Small intestine (tissue), 7 donors: Measurements from ENCODE around the gene DUSP10. TPM values are rescaled to one million over a fixed set of nuclear protein-coding genes. Genes with fewer than 3 reads are reported as not detected.

Experiments
- DNase-seq, 2 donors: peaks; one replicate each; pipeline versions ENCODE4 v3.0.0 to v3.0.0-alpha.2; 2013
- FAIRE-seq: peaks from 2 replicates; lab custom pipeline; 2012; peaks lifted over from hg19 to GRCh38; lab: Jason Lieb, UNC
- H3K27ac ChIP-seq, 3 donors: one replicate each; pipeline ENCODE4 v1.5.1; 2013; ENCODE audit warnings: low read length in 2 of 3, mild to moderate bottlenecking in 2 of 3, control low read depth in 1 of 3, inconsistent platforms in 1 of 3, low read depth in 1 of 3, moderate library complexity in 1 of 3
- H3K27me3 ChIP-seq, 3 donors: one replicate each; pipeline ENCODE4 v1.6.1; 2013; ENCODE audit warnings: low read length in 3 of 3, inconsistent platforms in 1 of 3; ENCODE audit not compliant: control insufficient read depth in 3 of 3, insufficient read depth in 3 of 3
- H3K36me3 ChIP-seq, 3 donors: one replicate each; pipeline ENCODE4 v1.6.1; 2013; ENCODE audit warnings: low read length in 3 of 3, inconsistent platforms in 1 of 3, low read depth in 1 of 3, mild to moderate bottlenecking in 1 of 3, moderate library complexity in 1 of 3; ENCODE audit not compliant: control insufficient read depth in 3 of 3, insufficient read depth in 2 of 3
- H3K4me1 ChIP-seq, 3 donors: one replicate each; pipeline ENCODE4 v1.6.1; 2013; ENCODE audit warnings: low read length in 2 of 3, inconsistent platforms in 1 of 3, low read depth in 1 of 3, mild to moderate bottlenecking in 1 of 3, moderate library complexity in 1 of 3; ENCODE audit not compliant: control insufficient read depth in 3 of 3, insufficient read depth in 2 of 3
- H3K4me3 ChIP-seq, 3 donors: one replicate each; pipeline ENCODE4 v1.5.1; 2013; ENCODE audit warnings: low read length in 3 of 3, control low read depth in 1 of 3, inconsistent platforms in 1 of 3, low read depth in 1 of 3, mild to moderate bottlenecking in 1 of 3, moderate library complexity in 1 of 3
- H3K9me3 ChIP-seq, 2 donors: one replicate each; pipeline ENCODE4 v1.6.1; 2013; ENCODE audit warnings: low read depth in 1 of 2, low read length in 1 of 2; ENCODE audit not compliant: control insufficient read depth in 2 of 2, insufficient read depth in 1 of 2
- WGBS, 3 donors: extraction: QIAGEN DNeasy Blood & Tissue Kit; methylation state at CpG; one replicate each; pipeline ENCODE4 v1.1.7; 2013; 5-methylcytosine and 5-hydroxymethylcytosine counted together
- polyA plus RNA-seq, 4 donors: library from polyadenylated mRNA; stranded (reverse) in 3 of 4; unstranded in 1 of 4; fragments of 200-250 nt in 3 of 4; fragments of 120-200 nt in 1 of 4; gene quantifications; one replicate each; pipeline versions ENCODE4 v1.2.1 to v1.2.3, GENCODE V29; 2013
- donor health status: healthy with polysubstance abuse.
- donor health status: control.
- donor health status: control.
- donor health status: Bipolar disorder and iron deficiency.
- donor health status: healthy.

Gene DUSP10
- polyA plus RNA-seq, 4 donors = 1.1 to 4.4 (median 2.1) TPM

DNA sequence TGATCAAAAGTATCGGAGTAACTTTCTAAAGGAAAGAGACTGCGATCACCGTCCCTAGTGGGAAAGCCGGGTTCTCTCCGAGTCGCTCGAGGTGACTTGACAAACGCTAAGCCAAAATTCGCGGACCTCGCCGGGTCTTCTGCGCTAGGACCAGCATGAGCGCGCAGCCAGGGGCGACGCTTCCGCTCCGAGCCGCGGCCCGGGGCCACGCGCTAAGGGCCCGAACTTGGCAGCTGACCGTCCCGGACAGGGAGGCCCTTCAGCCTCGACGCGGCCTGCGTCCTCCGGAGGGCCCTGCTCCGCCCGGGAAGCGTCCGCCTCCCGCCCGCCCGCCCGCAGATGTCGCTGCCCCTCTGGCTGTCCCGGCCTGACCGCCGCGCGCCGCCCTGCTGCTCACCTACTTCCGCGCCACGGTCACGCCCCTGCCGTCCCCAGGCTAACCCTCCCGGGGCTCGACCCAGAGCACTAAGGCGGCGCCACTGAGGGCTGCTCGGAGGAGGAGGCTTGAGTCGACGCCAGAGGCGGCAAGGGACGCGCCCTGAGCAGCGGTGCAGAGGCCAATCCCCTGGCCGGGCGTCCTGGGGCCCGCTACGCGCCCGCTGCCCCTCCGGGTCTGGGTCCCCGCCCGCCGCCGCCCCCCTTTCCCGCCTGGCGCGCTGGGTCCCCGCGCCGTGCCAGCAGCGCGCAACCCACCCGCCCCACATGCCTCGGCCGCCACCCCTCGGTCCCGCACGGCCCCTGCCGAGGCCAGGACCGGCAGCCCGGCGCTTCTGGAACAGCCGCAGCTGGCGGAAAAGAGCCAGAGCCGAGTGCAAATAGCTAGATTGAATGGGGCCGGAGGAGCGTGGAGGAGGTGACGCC, 896 bp upstream of the DUSP10 start:
- WGBS, 3 donors = 0% methylated on average over 65 to 98 of the region's 98 CpGs
- Histone ChIP-seq H3K4me1 (peaks cover 3 to 4% (median 4%) of the 10 kb centered on the region in 3 donors), H3K27me3 (peaks cover 0 to 33% (median 0%) of the 10 kb centered on the region in 3 donors), H3K27ac (peak overlapping the region; percentile 86 to 100 (median 90)), H3K4me3 (peak overlapping the region; percentile 60 to 84 (median 66)), H3K9me3 (no peaks in the 10 kb centered on the region), H3K36me3 (peaks cover 0 to 8% (median 0%) of the 10 kb centered on the region in 3 donors)
- FAIRE-seq = no peak
- DNase-seq = peak; percentile 73 to 84

DNA sequence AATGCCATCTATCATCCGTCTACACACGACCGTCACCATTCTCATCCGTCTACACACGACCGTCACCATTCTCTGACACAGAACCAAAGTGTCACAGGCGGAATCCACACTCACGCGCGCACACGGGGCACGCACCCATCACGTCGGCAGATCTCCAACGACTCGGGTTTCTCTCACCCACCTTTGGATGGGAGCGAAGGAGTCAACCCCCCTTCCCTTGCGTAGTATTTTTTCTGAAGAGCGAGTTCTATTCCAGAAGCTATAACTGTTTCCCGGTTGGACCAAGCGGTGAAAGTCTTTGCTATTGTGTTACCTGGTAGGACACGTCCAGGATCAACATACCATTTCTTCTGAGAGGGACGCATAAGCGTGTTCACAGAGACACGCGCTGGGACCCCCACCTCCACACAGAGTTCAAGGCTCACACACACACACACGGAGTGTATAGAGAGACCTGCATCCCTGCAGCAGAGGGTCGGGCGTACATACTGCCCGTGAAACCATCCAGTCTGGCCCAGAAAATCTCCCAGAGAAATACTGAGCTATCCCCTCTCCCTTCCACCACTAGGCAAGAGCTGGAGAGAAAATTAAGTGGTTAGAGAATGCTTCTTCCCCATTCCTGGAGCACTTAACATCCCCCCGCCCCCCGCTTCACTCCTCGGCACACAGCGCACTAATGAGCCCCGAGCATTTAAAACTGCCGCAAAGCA, 741 bp downstream of the DUSP10 start:
- Histone ChIP-seq H3K9me3 (no peaks in the 10 kb centered on the region), H3K4me3 (peak overlapping the region; percentile 51 to 66 (median 60)), H3K27me3 (peaks cover 0 to 29% (median 0%) of the 10 kb centered on the region in 3 donors), H3K27ac (peak overlapping the region; percentile 61 to 94 (median 83)), H3K36me3 (peaks cover 0 to 10% (median 0%) of the 10 kb centered on the region in 3 donors), H3K4me1 (peaks cover 4 to 9% (median 4%) of the 10 kb centered on the region in 3 donors)
- DNase-seq (peak; percentile 25 to 42), FAIRE-seq (no peak)
- WGBS, 3 donors = 0 to 1% (median 0%) methylated on average over 36 of the region's 36 CpGs

DNA sequence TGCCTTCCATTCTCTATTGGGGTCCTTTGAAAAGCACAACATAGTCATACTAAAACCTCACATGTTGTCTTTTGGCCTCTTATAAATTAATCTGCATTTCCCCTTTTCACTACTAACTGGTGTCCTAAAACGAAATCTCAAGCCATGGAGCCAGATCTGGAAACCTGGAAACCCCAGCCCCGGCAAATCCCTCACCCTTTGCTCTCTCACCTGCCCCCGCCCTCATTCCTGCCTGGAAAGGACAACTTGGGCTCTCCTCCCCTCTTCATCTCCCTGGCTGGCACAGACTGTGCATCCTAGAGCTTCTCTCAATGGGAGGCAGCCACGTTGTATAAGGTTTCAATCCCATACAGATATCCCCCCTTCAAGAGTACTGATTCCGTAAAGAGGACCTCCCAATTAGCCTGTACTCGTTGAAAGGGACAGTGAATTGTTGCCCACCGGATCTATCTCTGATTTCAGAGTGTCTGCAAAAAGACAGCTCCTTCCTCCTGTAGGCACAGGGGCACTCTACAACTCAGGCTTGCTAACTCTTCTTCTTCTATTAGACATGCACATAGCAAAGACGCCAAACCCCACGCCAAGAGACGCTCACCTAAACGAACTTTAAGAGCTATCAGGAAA, 1.4 kb downstream of the DUSP10 start:
- peaks cover 4 to 9% (median 4%) of the 10 kb centered on the region in 3 donors for H3K4me1 ChIP-seq

DNA sequence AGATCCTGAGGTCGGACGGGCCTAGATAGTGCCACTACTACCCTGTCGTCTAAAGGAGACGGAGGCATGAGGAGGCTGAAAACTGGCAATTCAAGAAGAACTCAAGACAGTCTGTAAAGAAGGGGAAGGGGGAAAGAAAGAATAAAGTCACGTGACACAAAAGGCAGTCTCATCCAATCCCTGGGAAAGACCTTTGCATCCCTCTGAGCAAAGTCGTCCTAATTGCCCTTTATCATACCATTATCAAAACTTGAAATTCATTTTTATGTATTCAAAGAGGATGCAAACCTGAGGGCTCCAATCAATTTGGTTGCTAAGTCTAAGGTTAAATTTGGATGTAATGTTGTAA, 2.2 kb downstream of the DUSP10 start:
- no peak for DNase-seq
- peaks cover 0 to 28% (median 0%) of the 10 kb centered on the region in 3 donors for H3K27me3 ChIP-seq
- no peak overlapping the region for H3K27ac ChIP-seq
- 81 to 88% (median 84%) methylated on average over 6 of the region's 6 CpGs for WGBS, 3 donors
- peak overlapping the region in 1 of 3 donors; percentile 66 for H3K4me3 ChIP-seq
- peaks cover 4 to 13% (median 4%) of the 10 kb centered on the region in 3 donors for H3K4me1 ChIP-seq
- no peak for FAIRE-seq
- H3K9me3 ChIP-seq = no peaks in the 10 kb centered on the region
- H3K36me3 ChIP-seq = peaks cover 0 to 10% (median 0%) of the 10 kb centered on the region in 3 donors

More for the DNA sequence above, 1.4 kb downstream of the DUSP10 start:
- WGBS, 3 donors = 5 to 15% (median 8%) methylated on average over 11 of the region's 11 CpGs
- Histone ChIP-seq H3K36me3 (peaks cover 0 to 10% (median 0%) of the 10 kb centered on the region in 3 donors), H3K4me3 (peak overlapping the region in 2 of 3 donors; percentile 60 to 66), H3K27ac (peak overlapping the region in 1 of 3 donors; percentile 83), H3K27me3 (peaks cover 0 to 28% (median 0%) of the 10 kb centered on the region in 3 donors), H3K9me3 (no peaks in the 10 kb centered on the region)
- no peak for FAIRE-seq
- DNase-seq = peak in 1 of 2 donors; percentile 24

DNA sequence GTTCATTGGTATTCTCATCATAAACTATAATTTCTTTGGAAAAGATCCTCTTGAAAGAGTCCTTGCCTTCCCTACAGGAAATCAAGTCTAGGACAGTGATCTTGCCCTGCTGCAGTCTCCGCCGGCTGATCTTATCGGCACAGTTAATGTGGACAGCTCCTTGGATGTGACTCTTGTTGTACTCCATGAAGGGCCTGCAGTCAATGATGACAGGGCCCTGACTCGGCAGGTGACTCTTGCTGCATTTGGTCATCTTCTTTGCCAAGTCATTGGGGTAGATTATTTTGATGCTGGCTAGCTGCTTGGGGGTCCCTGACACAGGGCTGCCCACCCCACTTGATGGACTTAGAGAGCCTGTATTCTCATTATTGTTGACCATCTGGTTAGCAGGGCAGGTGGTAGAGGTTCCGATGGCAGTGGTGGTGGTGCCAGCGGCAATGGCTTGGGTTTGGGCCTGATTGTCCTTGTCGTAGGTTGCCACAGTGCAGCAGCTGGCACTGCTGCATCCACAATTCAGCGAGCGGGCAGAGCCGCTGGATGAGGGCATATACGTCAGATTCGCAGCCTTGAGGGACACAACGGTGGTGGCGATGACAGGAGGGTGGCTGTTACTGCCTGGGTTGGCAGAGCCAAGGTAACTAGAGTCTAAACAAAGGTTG, 2.7 kb downstream of the DUSP10 start:
- FAIRE-seq (no peak), DNase-seq (no peak)
- Histone ChIP-seq H3K27me3 (peaks cover 0 to 28% (median 0%) of the 10 kb centered on the region in 3 donors), H3K4me3 (no peak overlapping the region), H3K36me3 (peaks cover 0 to 10% (median 0%) of the 10 kb centered on the region in 3 donors), H3K4me1 (peaks cover 4 to 13% (median 4%) of the 10 kb centered on the region in 3 donors), H3K9me3 (no peaks in the 10 kb centered on the region), H3K27ac (no peak overlapping the region)
- WGBS, 3 donors = 90 to 97% (median 97%) methylated on average over 14 of the region's 14 CpGs

DNA sequence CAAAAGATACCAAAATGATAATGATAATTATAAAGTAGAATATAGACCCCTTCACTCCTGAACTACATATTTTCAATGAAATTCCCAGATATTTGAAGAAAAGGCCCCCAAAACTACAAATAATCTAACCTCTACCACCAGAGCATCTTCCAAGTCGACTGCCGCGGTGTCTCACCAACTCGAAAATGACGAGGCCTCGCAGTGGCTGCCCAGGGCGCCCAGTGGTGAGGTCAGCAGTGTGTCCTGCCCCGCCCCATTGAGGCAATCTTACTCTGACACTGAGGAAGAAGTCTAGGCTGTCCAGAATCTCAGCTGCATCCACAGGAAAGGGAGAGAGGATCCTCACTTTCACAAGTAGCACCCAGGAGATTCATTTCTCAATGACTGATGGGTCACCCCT, 5.2 kb downstream of the DUSP10 start:
- Histone ChIP-seq H3K4me3 (no peak overlapping the region), H3K27me3 (peaks cover 0 to 21% (median 0%) of the 10 kb centered on the region in 3 donors), H3K9me3 (no peaks in the 10 kb centered on the region), H3K36me3 (peaks cover 0 to 10% (median 0%) of the 10 kb centered on the region in 3 donors), H3K27ac (no peak overlapping the region), H3K4me1 (peaks cover 0 to 13% (median 4%) of the 10 kb centered on the region in 3 donors)
- 95 to 97% (median 96%) methylated on average over 8 of the region's 8 CpGs for WGBS, 3 donors
- DNase-seq (no peak), FAIRE-seq (no peak)

DNA sequence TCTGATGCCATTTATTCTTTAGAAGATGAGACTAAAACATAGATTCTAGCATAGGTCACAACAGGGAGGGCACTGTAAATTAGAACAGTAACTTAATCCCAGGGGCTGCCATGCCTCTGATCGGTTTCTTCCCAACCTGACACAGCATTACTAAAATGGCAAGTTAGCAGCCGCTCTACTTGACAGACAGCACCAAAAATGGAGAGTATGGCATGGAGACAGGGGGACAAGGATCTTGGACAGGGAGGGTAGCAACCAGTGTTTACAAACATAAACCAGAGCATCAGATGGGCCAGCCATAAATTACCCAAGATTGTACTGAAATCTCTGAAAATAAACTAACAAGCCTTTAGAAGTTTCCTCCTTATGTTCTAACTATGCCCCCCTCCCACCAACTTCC, 5.9 kb downstream of the DUSP10 start:
- Histone ChIP-seq H3K4me3 (no peak overlapping the region), H3K9me3 (no peaks in the 10 kb centered on the region), H3K27me3 (peaks cover 0 to 17% (median 0%) of the 10 kb centered on the region in 3 donors), H3K27ac (no peak overlapping the region), H3K36me3 (peaks cover 0 to 10% (median 0%) of the 10 kb centered on the region in 3 donors), H3K4me1 (peaks cover 0 to 13% (median 4%) of the 10 kb centered on the region in 3 donors)
- DNase-seq (no peak), FAIRE-seq (no peak)
- 74 to 95% (median 88%) methylated on average over 2 of the region's 2 CpGs for WGBS, 3 donors
